Activated CD4-positive, alpha-beta T cell treated with anti-CD3 and anti-CD28 coated beads, Interleukin-2, amount 50 U/mL, for 24 hours (primary cell): ENCODE data around the gene ADD2.
A peak's percentile ranks its signal among the peaks of the same experiment; 100 is the strongest.

Experiments used
- DNase-seq, 2 donors: peaks; one replicate each; pipeline ENCODE4 v3.0.0-alpha.2; 2020; ENCODE audit warnings: low read depth in 1 of 2, low spot score in 1 of 2

ADD2 gene

DNA sequence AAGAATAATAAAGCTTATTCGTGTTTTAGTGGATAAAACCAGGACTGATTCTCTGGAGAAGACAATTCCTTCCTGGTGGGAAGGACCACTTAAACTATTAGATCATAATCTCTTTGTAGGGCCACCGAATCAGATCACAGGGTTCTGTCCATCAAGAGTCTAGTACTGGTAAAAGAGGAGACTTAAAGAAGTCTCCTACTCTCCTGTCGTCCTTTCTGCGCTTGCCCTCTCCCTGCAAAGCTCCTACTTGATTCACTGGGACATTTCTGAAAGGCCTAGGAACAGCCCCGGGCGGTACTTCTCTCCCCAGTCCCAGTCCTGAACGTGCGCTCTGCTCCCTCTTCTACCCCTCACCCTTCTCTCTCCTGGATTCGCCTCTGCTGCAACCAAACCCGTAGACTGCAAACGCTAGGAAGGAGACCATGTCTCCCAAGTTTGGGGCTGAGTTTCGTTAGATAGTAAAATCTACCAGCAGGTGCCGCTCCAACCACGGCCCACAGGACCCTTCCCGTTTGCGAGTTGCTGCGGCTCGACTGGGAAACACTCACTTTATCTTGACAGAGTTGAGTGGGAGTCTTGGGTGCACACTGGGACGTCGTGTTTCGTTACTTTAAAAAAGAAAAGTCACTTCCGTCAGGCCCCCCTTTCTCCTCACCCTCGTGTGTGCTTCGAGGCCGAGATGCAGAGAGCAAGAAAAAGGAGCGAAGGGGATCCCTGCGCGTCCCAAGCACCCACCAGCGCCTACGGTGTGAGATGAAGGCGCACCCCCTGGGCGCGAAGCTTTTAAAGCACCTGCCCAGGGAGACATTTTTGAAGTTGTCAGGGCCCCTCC is 21.5 kb upstream of the ADD2 start:
- DNase-seq, result peak; percentile 38 to 62

DNA sequence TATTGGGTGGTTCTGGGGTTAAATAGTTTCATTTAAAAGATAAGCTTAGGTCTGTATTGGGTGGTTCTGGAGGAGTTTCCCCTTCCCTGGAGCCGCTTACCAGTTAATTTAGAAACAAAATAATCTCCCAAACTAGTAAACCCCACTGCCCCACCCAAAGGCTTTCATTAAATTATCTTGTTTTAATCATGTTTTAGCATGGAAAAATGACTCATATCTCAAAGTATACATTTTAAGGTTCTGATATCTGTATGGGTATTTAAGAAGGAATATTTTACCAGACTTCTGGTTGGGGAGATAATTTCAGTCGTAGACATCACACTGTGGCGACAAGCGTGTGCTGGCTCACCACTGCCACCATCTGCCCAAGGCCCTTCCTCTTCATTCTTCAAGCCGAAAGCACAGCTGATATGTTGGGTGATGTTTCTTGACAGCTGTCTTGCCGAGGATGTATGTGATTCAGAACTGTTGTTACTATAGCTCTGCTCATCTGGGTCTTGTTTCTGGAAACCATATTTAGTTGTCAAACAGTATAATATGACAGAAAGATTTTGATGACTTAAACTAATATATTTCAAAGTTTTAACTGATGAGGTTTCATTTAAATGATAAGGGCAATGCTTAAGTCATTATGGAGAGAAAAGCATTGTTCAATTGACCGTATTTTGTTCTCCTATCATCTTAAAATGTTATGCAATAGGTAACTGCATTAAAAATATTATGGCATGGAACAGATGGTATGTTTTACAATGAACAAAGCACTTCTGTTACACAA is 17.3 kb upstream of the ADD2 start:
- DNase-seq, result peak in 1 of 2 donors; percentile 13

DNA sequence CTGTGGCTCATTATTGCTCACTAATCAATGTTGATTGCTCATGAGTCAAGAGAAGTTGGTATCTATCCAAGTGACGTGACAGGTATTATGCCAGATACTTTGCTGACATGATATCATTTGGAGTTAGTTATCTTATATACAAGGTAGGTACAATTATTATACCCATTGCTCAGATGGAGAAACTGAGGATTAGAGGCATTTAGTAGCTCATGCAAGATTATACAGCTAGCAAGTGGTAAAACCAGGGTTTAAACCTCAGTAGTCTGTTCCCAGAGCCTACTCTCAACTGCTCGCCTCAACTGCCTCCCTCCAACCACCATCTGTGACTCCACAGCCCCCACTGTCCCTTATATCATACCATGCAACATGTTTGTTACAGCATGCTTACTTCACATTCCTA is 16.3 kb upstream of the ADD2 start:
- DNase-seq, result no peak

DNA sequence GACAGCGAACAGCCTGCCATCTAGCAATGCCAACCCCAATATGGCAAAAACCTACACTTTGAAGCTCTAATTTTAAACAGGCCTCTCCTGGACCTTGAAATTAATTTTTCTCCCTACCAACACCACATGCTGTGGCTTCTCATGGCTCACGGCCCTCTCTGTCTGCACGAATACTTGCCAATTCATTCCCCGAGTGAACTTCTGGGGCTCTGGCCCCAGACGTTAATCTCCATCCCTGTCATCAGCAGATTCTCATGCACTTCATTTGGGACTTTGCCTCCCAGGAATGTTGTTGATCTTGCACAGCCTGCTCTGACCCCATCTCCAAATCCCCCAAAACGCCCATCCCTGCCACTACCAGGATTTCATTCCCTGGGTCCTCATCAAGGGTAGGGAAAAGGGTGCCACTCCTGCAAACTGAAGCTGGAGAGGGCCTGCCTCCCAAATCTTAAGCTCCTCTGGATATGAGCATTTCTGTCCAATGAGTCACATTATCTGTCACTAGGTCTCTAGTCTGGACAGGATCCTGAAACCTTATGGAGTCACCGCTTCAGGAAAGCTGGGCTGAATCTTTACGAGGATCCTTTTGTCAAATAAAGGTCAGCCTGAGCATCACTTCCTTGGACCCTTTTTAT is 12.0 kb upstream of the ADD2 start:
- DNase-seq, result no peak

DNA sequence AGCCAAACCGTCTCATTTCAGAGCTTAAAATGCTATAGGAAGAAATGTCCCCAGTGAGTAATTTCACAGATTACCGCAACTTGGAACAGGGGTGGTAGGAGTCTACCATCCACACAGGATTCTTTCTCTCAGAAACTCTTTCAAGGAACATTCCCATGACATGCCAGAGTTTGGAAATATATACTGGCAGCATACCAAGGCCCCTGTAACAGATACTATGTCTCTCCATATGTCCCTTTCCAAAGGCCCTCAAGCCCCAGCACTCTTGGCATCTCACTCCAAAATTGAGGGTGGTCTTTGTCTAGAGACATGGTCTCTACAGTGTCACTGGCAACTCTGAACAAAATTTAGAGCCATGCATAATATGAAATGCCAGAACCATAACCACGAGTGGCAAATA is 11.5 kb upstream of the ADD2 start:
- DNase-seq, result no peak

DNA sequence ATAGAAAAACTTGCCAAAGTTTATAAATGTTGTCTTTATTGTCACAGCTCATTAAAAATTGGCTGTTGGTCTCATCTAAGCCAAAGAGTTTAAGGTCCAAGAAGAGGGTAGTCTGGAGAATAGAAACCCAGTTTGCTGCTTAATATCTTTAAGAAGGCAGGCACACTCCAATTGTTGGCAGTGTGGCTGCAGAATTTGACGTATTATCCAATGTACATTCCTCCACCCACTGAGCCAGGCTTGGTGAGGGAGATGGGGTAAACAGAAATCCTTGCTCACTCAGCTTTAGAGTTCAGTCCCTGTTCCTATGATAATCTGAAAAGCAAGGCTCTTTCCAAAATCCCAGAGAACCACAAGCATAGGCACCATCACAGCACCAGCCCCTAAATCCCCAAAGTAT is 10.7 kb upstream of the ADD2 start:
- DNase-seq, result no peak

DNA sequence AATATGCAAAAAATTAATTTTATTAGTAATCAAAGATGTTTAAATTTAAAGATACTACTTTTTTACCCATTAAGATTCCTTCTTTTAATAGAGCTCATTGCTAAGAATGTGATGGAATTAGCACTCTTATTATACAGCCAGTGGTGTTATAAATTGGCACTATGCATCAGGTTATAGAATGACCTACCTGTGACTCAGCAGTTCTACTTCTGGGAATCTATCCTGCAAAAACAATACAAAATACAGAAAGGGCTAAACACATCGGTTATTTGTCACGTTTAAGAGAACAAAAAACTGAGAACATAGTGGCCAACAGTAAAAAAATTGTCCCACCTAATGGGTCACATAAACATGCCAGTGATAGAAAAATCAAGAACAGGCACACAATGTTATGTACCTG is 9.4 kb upstream of the ADD2 start:
- no peak for DNase-seq

DNA sequence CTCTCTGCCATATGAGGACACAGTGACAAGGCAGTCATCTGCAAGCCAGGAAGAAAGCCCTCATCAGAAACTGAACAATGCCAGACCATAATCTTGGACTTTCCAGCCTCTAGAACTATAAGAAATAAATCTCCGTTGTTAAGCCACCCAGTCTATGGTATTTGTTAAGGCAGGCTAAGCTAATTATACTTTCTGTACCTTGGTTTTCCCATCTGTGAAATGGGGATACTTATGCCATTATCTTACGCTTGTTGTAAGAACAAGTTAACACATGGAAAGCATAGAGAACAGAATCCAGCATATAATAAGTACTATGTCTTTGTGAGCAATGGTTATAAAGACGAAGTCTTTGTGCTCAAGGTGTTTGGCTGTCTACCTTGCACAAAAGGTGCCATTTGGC is 8.3 kb upstream of the ADD2 start:
- DNase-seq, result no peak

DNA sequence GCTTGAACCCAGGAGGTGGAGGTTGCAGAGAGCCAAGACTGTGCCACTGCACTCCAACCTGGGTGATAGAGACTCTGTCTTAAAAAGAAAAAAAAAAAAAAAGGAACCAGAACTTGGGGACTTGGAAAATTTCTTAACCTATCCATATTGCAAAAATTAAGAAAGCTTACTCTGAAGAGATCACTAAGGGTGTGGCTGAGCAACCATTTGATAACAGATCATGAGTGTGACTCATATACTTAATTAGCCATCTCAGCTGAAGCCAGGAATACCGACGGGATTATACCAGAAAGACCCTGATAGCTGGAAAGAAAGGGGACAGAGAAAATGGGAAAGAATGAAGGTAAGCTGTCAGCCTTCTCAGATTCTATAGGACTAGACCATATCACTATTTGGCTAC is 7.1 kb upstream of the ADD2 start:
- DNase-seq, result no peak

DNA sequence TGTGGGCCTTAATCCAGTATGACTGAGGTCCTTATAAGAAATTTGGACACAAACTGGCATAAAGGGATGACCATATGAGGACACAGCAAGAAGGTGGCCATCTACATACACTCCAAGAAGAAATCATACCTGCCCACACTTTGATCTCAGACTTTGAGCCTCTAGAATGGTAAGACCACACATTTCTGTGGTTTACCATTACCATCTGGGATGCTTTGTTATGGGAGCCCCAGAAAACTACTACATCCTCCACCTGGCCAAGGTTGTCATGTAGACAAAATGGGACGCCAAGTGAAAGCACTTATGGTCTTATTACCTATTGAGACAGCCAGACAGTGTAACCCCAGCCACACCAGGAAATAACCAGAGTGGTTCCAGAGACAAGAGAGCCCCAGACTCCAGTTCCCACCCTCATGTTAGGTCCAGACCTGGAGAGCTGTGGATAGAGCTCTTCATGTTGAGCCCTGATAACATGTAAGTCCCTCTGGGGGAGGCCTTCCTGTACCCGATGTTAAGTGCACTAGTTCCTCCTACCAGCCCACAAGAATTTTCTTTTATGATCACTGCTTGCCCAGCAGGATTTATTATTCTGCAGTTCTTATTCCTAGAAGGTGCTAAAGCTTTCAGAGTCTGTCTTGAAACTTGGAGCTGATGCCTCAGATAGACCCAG is 4.6 kb upstream of the ADD2 start:
- no peak for DNase-seq

DNA sequence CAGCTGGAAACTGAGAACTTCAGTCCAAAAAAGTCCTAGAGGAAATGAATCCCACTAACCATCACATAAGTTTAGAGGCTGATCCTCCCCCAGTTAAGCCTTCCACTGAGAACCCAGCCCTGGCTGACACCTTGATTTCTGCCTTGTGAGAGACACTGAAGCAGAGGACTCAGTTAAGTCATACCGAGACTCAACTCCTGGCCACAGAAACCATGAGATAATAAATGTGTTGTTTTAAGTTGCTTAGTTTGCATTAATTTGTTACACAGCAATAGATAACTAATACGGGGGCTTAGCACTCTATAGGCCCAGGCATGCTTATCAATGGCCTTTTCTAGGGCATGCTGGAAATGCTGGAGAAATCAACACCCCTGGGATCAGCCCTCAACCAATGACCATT is 3.4 kb upstream of the ADD2 start:
- DNase-seq, result no peak

DNA sequence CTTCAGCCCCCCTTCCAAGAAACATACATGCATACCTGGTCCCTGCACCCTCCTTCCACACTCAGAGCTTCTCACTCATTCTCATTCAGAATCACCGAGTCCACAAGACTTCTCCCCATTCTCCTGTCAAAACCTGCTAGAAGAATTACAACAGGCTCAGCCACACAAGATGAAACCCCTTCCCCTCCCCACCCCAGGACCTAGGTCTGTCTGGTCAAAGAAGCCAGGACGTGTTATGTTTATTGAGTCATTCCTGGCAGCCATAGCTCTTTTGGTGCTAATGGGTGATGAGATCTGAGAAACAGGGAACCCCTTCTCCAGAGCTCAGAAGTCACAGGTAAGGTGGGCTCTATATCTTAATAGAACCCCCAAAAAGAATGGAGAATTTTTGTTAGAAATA is 1.4 kb upstream of the ADD2 start:
- DNase-seq, result no peak

DNA sequence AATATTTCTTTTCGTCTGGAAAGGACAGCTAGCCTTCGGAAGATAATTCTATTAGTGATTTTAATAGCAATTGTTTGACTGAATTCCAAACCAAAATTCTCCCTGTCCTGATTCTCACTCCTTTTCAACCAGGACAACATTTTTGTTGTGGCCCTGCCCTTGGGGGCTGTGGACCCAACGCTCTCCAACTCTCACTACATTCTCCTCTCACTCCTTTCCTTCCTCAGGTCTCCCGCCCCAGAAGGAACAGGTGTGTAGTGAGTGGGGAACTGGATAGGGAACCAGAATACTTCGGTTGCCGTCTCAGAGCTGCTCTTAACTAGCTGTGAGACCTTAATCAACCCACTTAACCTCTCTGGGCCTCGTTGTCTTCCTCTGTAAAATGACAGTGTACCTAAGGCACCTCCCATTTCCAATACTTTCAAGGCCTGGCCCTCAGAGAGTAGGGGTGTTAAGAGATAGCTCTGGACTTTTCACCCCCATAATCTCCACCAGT is 638 bp upstream of the ADD2 start:
- DNase-seq, result no peak

DNA sequence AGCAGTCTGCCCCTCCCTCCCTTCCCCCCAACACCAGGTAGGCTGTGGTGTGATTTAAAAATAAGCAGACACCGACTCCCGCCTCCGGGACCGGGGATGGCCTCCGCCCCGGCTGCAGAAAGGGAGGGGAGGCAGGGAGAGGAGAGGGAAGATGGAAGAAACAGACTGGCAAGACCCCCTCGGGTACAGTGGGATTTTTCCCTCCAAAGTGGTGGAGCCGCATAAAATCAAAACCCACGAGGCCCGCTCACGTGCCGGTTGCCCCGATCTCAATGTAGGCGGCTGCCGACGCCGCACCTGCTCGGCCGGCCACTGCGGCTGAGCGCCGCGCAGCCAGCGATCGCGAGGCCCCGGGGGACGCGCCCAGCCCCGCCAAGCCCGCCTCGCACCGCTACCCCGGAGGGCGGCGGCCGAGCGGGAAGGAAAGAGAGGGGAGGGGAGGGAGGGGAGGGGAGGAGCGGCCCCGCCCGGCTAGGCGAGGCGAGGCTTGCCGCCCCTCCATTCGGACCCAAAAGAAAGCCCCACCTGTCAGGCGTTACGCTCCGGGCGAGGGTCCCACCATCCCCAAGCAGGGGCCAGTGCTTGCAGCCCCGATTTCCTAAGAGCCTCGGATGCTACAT is 811 bp downstream of the ADD2 start:
- DNase-seq, result no peak

DNA sequence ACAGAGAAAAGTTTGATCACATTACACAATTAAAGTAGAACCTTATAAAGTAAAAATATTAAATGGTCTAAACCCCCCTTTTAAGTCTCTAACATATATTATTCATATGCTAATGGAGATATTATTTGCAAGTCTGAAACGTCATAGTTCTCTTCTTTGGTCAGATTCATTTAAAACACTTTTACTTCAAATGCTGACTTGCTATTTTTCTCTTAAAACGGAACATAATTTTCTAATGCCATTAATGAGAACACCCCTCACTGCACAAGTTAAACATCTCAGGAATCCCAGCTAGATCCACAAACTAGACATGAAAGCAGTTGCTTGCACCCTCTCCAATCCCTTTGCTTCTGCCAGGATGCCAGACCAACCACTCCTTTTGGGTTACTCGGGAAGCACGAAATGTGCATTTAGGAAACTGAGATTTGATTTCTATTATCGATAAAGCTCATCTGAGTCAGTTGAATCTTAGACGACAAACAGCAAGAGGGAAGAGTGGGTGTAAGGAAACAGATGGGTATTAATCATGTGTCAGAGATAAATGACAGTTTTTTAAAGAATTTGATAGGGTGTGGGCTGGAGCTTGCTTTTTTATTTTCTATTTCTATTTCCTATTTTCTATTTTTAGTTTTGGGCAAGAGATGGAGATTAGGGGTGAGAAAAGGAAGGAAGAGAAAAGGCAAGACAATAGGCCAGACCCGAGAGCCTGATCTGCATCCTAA is 1.5 kb downstream of the ADD2 start:
- DNase-seq, result no peak

DNA sequence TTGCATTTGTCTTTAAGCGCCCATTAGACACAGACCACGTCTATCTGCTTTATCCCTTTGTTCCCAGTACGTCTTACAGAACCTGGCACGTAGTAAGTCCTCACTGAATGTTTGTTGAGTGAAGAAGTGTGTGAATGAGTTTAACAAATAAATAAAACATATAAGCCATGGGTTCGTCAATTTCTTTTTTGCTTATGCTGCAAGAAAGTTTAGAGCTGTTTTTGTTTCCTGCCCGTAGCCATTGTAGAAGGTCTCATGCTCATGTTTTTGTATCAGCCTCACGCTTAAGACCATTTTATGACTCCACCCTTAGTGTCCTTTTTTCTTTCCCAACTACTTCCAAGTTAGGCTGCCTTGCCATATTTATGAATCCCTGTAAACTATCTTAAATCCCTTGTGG is 2.5 kb downstream of the ADD2 start:
- DNase-seq, result no peak

DNA sequence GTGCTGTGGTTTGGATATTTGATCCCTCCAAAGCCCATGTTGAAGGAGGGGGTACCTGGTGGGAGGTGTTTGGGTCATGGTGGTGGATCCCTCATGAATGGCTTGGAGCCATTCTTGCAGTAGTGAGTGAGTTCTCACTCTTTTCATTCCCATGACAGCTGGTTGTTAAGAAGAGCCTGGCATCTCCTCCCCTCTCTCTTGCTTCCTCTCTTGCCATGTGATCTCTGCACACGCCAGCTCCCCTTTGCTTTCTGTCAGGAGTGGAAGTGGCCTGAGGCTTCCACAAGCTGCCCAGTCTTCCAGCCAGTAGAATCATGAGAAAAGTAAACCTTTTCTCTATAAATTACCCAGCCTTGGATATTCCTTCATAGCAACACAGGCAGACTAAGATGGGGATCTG is 8.6 kb downstream of the ADD2 start:
- DNase-seq, result no peak

DNA sequence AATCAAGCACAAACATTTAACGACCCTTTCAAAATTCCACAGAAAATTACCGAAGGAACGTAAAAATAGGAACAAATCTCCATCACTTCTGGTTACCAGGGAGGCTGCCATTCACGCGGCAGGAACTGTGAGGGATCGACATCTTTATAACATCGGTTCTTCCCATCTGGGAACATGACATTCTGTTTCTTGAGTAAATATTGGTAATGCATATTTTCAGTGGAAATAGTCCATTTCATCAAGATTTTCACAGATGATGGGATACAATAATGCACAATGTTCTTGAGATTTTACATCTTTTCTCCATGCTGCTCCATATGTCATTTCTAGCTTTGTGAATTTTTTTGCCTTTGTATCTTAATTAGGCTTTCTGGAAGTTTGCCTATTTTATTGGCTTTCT is 10.0 kb downstream of the ADD2 start:
- DNase-seq, result no peak

DNA sequence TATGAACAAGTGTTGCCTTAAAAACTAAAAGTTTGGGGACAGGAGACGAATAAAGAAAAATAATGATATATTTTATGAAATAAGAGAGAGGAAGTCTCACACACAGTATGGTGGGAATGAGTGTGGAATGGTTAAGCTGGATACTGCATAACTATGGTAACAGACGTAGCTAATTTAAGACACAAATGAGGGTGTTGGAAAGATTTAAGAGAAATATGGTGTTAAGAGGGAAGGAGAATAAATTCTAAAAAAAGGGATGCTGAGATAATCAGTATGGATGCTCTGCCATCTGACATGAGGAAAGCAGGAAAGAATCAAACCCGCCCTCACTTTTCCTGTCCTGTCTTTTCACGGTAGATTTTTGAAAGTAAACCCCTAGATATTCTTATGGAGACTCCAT is 10.6 kb downstream of the ADD2 start:
- DNase-seq, result no peak

DNA sequence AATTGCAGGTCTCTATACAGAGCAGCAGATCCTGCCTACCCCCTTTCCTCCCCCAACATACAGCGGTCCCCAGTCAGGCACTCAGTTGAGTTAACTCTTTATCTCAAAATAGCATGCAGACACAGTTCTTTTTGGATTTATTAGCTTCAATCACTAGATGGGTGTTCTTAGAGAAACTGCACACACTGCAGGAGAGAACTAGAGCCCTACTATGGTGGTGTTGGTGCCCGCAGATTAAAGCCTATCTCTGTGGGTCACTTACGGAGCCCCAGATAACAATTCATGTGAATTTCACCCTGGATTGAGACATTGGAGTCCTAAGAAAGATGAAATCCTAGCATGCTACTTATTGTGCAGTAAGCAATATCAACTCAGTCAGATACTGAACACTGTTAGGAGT is 11.9 kb downstream of the ADD2 start:
- DNase-seq, result no peak
